ENCODE results near the gene TBL3. TPM values are rescaled to one million over a fixed set of nuclear protein-coding genes. Genes with fewer than 3 reads are reported as not detected.

Gene TBL3
- total RNA-seq, 4 donors from 2014 or later, result 34.4 to 91.8 (median 53.7) TPM

DNA sequence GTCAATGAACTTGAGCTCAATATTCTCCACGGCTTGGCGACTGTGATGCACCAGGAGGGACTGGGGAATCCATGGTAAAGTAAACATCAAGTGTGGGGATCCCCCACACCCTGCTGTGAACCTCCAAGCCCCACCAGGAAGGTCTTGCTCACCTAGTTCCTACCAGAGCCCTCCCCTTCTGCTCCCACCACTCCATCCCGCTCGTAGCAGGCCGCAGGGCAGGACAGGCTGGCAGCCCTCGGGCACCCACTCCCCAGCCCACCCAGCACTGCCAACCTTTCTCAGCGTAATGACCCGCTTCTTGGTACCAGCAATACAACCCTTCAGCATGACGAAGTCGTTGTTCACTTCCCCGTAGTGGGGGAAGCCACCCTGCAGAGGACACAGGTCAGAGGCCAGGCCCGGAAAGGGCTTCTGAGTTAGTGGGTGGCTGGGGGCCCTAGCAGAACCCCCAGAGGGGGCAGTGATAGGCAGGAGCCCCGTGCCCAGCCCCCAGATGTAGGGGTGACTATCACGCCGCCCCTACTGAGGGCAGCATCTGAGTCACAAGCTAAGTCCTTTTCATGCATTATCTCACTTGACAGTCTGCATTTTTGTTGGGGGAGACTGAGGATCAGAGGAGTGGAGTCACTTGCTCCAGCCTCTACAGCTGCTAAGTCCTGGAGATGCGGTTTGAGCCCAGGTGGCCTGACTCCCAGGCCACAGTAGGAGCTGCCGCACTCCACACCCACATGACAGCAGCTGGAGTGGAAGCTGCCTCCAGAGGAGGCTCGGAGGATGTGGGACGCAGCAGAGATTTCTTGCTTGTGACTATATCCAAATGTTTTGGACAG lies 26.1 kb upstream of the TBL3 start:
- no peak for DNase-seq
- H3K27ac ChIP-seq, result no peak overlapping the region
- H3K4me3 ChIP-seq (replicated peaks in 1 of 3), result no peak overlapping the region
- no peaks in the 10 kb centered on the region for H3K9me3 ChIP-seq
- no peaks in the 10 kb centered on the region for H3K27me3 ChIP-seq
- intact Hi-C loops (cut with DNase I), result no loop called here
- no peaks in the 10 kb centered on the region for H3K36me3 ChIP-seq
- 85 to 87% methylated on average over 12 to 14 of the region's 19 CpGs for WGBS, 2 donors
- no peak for TF ChIP-seq POLR2A (IDR thresholded peaks at IDR 0.05)
- TF ChIP-seq, protein P1, sequence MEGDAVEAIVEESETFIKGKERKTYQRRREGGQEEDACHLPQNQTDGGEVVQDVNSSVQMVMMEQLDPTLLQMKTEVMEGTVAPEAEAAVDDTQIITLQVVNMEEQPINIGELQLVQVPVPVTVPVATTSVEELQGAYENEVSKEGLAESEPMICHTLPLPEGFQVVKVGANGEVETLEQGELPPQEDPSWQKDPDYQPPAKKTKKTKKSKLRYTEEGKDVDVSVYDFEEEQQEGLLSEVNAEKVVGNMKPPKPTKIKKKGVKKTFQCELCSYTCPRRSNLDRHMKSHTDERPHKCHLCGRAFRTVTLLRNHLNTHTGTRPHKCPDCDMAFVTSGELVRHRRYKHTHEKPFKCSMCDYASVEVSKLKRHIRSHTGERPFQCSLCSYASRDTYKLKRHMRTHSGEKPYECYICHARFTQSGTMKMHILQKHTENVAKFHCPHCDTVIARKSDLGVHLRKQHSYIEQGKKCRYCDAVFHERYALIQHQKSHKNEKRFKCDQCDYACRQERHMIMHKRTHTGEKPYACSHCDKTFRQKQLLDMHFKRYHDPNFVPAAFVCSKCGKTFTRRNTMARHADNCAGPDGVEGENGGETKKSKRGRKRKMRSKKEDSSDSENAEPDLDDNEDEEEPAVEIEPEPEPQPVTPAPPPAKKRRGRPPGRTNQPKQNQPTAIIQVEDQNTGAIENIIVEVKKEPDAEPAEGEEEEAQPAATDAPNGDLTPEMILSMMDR (IDR thresholded peaks at IDR 0.05), result no peak
- H3K4me1 ChIP-seq, result peaks cover 8 to 20% of the 10 kb centered on the region in 2 donors

DNA sequence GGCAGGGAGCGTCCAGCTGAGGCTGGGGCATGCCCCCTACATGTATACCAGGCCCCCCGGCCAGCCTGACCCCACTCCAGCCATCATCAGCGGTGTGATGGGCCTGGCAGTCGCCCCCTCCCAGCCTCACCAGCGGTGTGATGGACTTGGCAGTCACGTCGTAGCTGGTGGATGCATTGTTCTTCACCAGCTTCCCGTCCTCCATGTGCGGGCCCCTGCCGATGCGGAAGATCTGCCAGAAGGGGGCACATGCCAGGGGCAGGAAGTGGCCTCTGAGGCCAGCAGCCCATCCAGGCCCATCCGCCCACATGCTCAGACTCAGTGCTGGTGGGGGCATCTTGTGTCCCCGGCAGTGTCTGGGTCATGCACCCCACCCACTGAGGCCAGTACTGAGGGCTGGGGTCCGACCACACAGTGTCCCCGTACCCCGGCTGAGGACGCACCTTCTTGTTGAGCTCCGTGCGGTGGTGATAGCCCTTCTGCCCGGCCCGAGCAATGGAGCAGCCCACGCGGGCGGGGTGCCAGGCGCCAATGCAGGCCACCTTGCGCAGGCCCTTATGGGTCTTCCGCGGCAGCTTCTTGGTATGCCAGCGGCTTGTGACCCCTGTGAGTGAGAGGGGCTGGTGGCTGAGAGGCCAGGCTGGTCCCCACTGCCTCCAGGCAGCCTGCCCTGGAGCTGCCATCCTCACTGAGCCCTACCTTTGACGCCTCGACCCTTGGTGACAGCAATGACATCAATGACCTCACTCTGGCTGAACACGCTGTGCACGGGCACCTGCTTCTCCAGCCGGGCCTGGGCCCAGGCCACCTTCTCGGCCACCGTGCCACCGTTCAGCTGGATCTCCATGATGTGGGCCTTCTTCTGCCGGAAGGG lies 25.1 kb upstream of the TBL3 start:
- no peak overlapping the region for H3K27ac ChIP-seq
- DNase-seq, result no peak
- no peak overlapping the region for H3K4me3 ChIP-seq (replicated peaks in 1 of 3)
- no peaks in the 10 kb centered on the region for H3K9me3 ChIP-seq
- H3K36me3 ChIP-seq, result no peaks in the 10 kb centered on the region
- TF ChIP-seq, protein P1 (IDR thresholded peaks at IDR 0.05), result no peak
- no peak for TF ChIP-seq POLR2A (IDR thresholded peaks at IDR 0.05)
- peaks cover 8 to 16% of the 10 kb centered on the region in 2 donors for H3K4me1 ChIP-seq
- H3K27me3 ChIP-seq, result no peaks in the 10 kb centered on the region
- intact Hi-C loops (cut with DNase I), result no loop called here
- 86 to 92% methylated on average over 7 to 14 of the region's 38 CpGs for WGBS, 2 donors

DNA sequence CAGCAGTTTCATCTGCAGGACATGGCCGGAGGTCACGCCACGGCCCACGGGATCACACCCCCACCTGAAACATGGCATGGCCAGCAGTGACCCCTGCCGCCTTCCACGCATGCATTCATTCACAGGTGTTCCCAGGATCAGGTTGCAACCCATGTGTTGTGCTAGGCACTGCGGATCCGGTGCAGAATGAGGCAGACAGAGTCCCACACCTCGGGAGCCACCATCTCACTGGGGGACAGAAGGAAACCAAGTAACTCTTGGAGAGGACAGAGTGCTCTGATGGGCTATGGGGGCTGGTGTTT lies 24.5 kb upstream of the TBL3 start:
- H3K36me3 ChIP-seq, result no peaks in the 10 kb centered on the region
- H3K4me3 ChIP-seq (replicated peaks in 1 of 3), result no peak overlapping the region
- peaks cover 6 to 10% of the 10 kb centered on the region in 2 donors for H3K4me1 ChIP-seq
- no peaks in the 10 kb centered on the region for H3K9me3 ChIP-seq
- no peak for DNase-seq
- TF ChIP-seq, protein P1 (IDR thresholded peaks at IDR 0.05), result no peak
- TF ChIP-seq POLR2A (IDR thresholded peaks at IDR 0.05), result no peak
- 86 to 96% methylated on average over 5 to 8 of the region's 9 CpGs for WGBS, 2 donors
- H3K27me3 ChIP-seq, result no peaks in the 10 kb centered on the region
- H3K27ac ChIP-seq, result no peak overlapping the region
- intact Hi-C loops (cut with DNase I), result no loop called here

DNA sequence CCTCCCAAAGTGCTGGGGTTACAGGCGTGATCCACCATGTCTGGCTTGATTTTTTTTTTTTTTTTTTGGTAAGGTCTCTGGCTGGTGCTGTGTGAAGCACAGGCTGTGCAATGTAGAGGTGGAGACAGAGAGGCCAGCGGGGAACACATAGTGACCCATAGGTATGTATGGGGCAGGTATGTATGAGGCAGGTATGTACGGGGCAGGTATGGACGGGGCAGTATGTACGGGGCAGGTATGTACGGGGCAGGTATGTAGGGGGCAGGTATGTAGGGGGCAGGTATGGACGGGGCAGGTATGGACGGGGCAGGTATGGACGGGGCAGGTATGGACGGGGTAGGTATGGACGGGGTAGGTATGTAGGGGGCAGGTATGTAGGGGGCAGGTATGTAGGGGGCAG lies 22.3 kb upstream of the TBL3 start:
- no peak for DNase-seq
- no peaks in the 10 kb centered on the region for H3K4me1 ChIP-seq
- TF ChIP-seq, protein P1 (IDR thresholded peaks at IDR 0.05), result no peak
- no peak for TF ChIP-seq POLR2A (IDR thresholded peaks at IDR 0.05)
- no peaks in the 10 kb centered on the region for H3K27me3 ChIP-seq
- no peak overlapping the region for H3K4me3 ChIP-seq (replicated peaks in 1 of 3)
- intact Hi-C loops (cut with DNase I), result no loop called here
- no peaks in the 10 kb centered on the region for H3K36me3 ChIP-seq
- 90 to 93% methylated on average over 11 of the region's 11 CpGs for WGBS, 2 donors
- no peak overlapping the region for H3K27ac ChIP-seq
- H3K9me3 ChIP-seq, result no peaks in the 10 kb centered on the region

DNA sequence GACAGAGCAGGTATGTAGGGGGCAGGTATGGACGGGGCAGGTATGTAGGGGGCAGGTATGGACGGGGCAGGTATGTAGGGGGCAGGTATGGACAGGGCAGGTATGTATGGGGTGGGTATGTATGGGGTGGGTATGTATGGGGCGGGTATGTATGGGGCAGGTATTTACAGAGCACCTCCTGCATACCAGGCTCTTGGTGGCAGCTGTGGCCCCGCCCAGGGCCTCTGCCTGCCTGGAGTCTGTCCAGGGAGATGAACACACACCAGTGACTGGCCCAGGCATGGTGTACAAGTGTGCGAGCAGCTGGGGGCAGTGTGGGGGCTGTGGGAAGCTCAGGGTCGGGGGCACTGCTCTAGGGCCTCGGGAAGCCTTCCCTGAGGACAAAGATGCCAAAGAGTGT lies 21.8 kb upstream of the TBL3 start:
- Histone ChIP-seq H3K27ac (no peak overlapping the region), H3K27me3 (no peaks in the 10 kb centered on the region), H3K4me3 (replicated peaks in 1 of 3) (no peak overlapping the region), H3K9me3 (no peaks in the 10 kb centered on the region), H3K36me3 (no peaks in the 10 kb centered on the region), H3K4me1 (no peaks in the 10 kb centered on the region)
- WGBS, 2 donors, result 64 to 72% methylated on average over 7 of the region's 7 CpGs
- no peak for DNase-seq
- no peak for TF ChIP-seq POLR2A (IDR thresholded peaks at IDR 0.05)
- TF ChIP-seq, protein P1 (IDR thresholded peaks at IDR 0.05), result no peak
- intact Hi-C loops (cut with DNase I), result no loop called here
